HG03575 (cell line): ENCODE data around the gene PKN1.
A peak's percentile ranks its signal among the peaks of the same experiment; 100 is the strongest.

ENCODE experiments used
- ATAC-seq: cut with Tn5 transposase; IDR thresholded peaks from one replicate; pipeline ENCODE4 v1.9.1; 2021; ENCODE audit not compliant: unreplicated experiment, insufficient number of reproducible peaks, low FRiP score; ENCODE audit errors: extremely low read depth

PKN1 gene

GRCh38 chr19:14419106-14419813 is 13.8 kb upstream of the PKN1 start, which contains the start of gene DDX39A:
DDX39A (minus strand) TSS chr19:14419341; CDS start chr19:14413220, 6,121 bp downstream.
- peak; percentile 67 for ATAC-seq

- no peak for ATAC-seq
These were observed 7.4 kb upstream of the PKN1 start for GRCh38 chr19:14425696-14426138.

- ATAC-seq, result no peak
These were observed 5.6 kb upstream of the PKN1 start for GRCh38 chr19:14427461-14427860.

GRCh38 chr19:14428882-14429416 is 4.2 kb upstream of the PKN1 start:
- ATAC-seq, result no peak

GRCh38 chr19:14430712-14431111 is 2.4 kb upstream of the PKN1 start:
- ATAC-seq, result no peak

DNA sequence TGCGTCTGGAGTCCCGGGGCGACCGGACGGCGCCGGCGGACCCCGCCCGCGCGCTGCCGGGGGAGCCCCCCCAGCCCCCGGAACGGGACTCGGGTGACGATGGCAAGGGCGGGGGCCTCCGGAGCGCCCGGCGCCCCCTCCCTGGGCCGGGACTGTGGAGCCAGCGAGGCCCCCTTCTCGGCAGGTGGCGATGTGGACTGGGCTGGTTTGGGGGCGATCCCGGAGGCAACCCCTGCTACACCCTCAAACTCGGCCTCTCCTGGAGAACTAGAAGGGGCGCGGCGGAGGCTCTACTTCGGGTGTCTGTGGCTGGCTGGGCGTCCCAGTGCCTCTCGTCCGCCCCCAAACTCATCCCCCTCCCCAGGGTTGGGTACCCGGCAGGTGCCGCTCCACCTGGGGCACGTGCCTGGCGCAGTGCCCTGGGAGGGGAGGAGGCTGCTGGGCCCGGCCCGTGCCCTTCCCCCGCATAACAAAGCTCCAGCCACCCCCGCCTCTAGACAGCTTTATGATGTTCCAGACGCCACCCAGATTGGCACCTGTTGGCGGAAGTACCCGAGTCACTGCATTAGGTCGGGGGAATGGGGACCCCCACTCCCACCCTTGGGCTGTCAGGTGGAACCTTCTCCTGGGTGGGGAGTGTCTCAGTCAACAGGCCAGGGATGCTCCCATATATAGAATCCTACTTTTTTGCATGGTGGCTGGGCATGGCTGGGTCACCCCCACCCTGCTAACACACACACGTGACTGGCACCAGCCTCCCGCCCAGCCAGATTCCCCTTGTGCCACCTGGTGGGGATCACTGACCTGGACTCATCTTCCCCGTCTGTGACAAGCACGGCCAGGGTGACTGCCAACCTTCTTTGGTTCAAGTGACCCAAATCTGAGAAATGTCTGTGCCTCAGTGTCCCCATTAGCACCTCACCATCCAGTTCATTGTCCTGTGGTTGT is 722 bp downstream of the PKN1 start:
- ATAC-seq, result no peak

- no peak for ATAC-seq
These were observed 1.6 kb downstream of the PKN1 start for GRCh38 chr19:14434543-14435319.

GRCh38 chr19:14435320-14436050 is 2.4 kb downstream of the PKN1 start:
- ATAC-seq, result no peak

GRCh38 chr19:14437578-14438140 is 4.6 kb downstream of the PKN1 start:
- ATAC-seq, result no peak

GRCh38 chr19:14439014-14439413 is 5.9 kb downstream of the PKN1 start:
- no peak for ATAC-seq

DNA sequence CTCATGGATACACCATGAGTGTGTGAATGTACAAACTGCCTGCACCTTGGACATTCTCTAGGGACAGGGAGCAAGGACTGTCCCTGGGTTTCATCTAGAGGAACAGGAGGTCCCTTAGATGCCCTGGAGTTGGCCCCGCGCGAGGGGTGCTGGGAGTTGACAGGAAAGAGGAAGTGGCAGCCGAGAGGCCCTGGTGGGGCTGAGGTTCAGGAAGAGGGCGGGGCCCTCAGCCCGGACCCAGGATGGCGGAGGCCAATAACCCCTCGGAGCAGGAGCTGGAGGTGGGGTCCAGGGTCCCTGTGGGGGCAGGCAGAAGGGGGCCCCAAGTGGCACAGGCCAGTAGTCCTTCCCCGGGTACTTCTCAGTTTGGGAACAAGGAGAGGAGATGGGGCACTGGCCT is 6.9 kb downstream of the PKN1 start:
- no peak for ATAC-seq

GRCh38 chr19:14441041-14441938 is 8.2 kb downstream of the PKN1 start:
- ATAC-seq, result no peak

- ATAC-seq, result no peak
These were observed 10.0 kb downstream of the PKN1 start for GRCh38 chr19:14442891-14443631.

DNA sequence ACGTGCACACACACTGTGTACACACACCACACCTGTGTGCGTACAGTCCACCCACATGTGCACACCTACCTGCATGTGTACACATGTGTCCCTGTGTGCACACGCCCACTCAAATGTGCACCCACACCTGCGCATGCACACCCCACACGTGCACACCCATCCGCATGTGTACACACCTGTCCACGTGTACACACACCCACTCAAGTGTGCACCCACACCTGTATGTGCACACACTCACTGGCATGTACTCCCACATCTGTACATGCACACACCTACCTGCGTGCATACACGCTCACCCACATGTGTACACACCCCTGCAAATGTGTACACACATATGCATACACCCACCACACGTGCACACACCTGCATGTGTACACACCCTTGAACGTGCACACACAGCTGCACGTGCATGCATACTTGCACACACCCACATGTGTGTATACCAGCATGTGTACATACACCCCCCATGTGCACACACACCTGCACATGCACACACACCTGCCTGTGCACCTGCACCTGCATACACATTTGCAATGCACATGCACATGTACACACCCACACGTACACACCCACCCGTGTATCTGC is 10.6 kb downstream of the PKN1 start:
- ATAC-seq, result no peak

GRCh38 chr19:14446336-14447036 is 13.4 kb downstream of the PKN1 start:
- no peak for ATAC-seq

GRCh38 chr19:14449321-14449720 is 16.2 kb downstream of the PKN1 start:
- no peak for ATAC-seq
